SK-N-MC (cell line): ENCODE results near the gene DSCAML1.

ENCODE experiments used
- EZH2 ChIP-seq: fragments of 200-600 bp; sonication (generic); IDR thresholded peaks from one replicate; pipeline ENCODE4 v1.6.1; 2017; ENCODE audit warnings: antibody characterized with exemption
- POLR2AphosphoS5 ChIP-seq: IDR thresholded peaks from 2 replicates; pipeline ENCODE4 v1.6.1; 2012; ENCODE audit warnings: mild to moderate bottlenecking, low read depth, low read length, borderline replicate concordance

- TF ChIP-seq EZH2 (no peak), POLR2AphosphoS5 (no peak)
Observed at GRCh38 chr11:117431436-117431835, 365.6 kb downstream of the DSCAML1 start.
